WTC11 (cell line): Measurements from ENCODE around the gene SLC9A7. TPM values are rescaled to one million over a fixed set of nuclear protein-coding genes. Genes with fewer than 3 reads are reported as not detected.

Source experiments
- ATAC-seq: fragments of 200-7000 bp; cut with Tn5 transposase; 2 replicates; pipeline ENCODE4 v1.10.0; 2021; ENCODE audit warnings: mild to moderate bottlenecking, moderate library complexity
- CTCF ChIA-PET: fragments of 300-600 bp; sonication (Branson Sonifier 250); formaldehyde crosslinking; loops from one replicate; lab custom pipeline; 2021; ENCODE audit warnings: antibody characterized with exemption; lab: Charles Lee
- POLR2A ChIA-PET: fragments of 350-600 bp; sonication (Branson Sonifier 250); formaldehyde crosslinking; loops from one replicate; lab custom pipeline; 2021; ENCODE audit warnings: antibody characterized with exemption; lab: Charles Lee
- DNase-seq: peaks from one replicate; pipeline ENCODE4 v3.0.0; 2021; ENCODE audit warnings: low spot score
- H3K27ac Mint-ChIP-seq: 2 replicates; pipeline ENCODE4 v1.8.0; 2021; ENCODE audit warnings: mixed read lengths
- H3K27me3 Mint-ChIP-seq: 2 replicates; pipeline ENCODE4 v1.8.0; 2021; ENCODE audit warnings: low read depth, mild to moderate bottlenecking, moderate library complexity, mixed read lengths
- H3K36me3 Mint-ChIP-seq: 2 replicates; pipeline ENCODE4 v1.8.0; 2021; ENCODE audit warnings: mixed read lengths
- H3K4me1 Mint-ChIP-seq: 2 replicates; pipeline ENCODE4 v1.8.0; 2022; ENCODE audit warnings: mixed read lengths
- H3K4me3 Mint-ChIP-seq: 2 replicates; pipeline ENCODE4 v1.8.0; 2021; ENCODE audit warnings: mild to moderate bottlenecking, moderate library complexity, mixed read lengths
- H3K9me3 Mint-ChIP-seq: 2 replicates; pipeline ENCODE4 v1.8.0; 2021; ENCODE audit warnings: mixed read lengths
- CREM ChIP-seq: sonication (generic); formaldehyde crosslinking; IDR thresholded peaks from 2 replicates; pipeline ENCODE4 v1.8.1; 2022; ENCODE audit warnings: mild to moderate bottlenecking, missing genetic modification reagents, moderate library complexity
- FOXP1 ChIP-seq: sonication (generic); formaldehyde crosslinking; IDR thresholded peaks from 2 replicates; pipeline ENCODE4 v1.8.0; 2022; ENCODE audit warnings: missing genetic modification reagents, mild to moderate bottlenecking, moderate library complexity, borderline replicate concordance
- JAZF1 ChIP-seq: fragments of 250-450 bp; sonication (Bioruptor Pico); IDR thresholded peaks from 2 replicates; pipeline ENCODE4 v1.9.0; 2021; ENCODE audit warnings: moderate library complexity, mild to moderate bottlenecking, inconsistent platforms
- JUN ChIP-seq: sonication (generic); formaldehyde crosslinking; IDR thresholded peaks from 2 replicates; pipeline ENCODE4 v1.8.0; 2023; ENCODE audit warnings: mild to moderate bottlenecking, missing genetic modification reagents
- NR1H2 ChIP-seq: sonication (generic); formaldehyde crosslinking; IDR thresholded peaks from 2 replicates; pipeline ENCODE4 v1.9.0; 2021; ENCODE audit warnings: mild to moderate bottlenecking, moderate library complexity, missing genetic modification reagents
- NR2C2 ChIP-seq: sonication (generic); formaldehyde crosslinking; IDR thresholded peaks from 2 replicates; pipeline ENCODE4 v1.8.0; 2022; ENCODE audit warnings: mild to moderate bottlenecking, missing genetic modification reagents
- RELA ChIP-seq: sonication (generic); formaldehyde crosslinking; IDR thresholded peaks from 2 replicates; pipeline ENCODE4 v1.8.1; 2022; ENCODE audit warnings: missing genetic modification reagents, mild to moderate bottlenecking, borderline replicate concordance
- SMAD4 ChIP-seq: sonication (generic); formaldehyde crosslinking; IDR thresholded peaks from 2 replicates; pipeline ENCODE4 v1.8.0; 2022; ENCODE audit warnings: mild to moderate bottlenecking, missing genetic modification reagents
- TCF7 ChIP-seq: sonication (generic); formaldehyde crosslinking; IDR thresholded peaks from 2 replicates; pipeline ENCODE4 v1.8.0; 2022; ENCODE audit warnings: mild to moderate bottlenecking, low read depth, missing genetic modification reagents, moderate library complexity
- ZBTB21 ChIP-seq: sonication (generic); formaldehyde crosslinking; IDR thresholded peaks from 2 replicates; pipeline ENCODE4 v1.8.1; 2023; ENCODE audit warnings: mild to moderate bottlenecking, missing genetic modification reagents, borderline replicate concordance
- ZNF121 ChIP-seq: sonication (generic); formaldehyde crosslinking; IDR thresholded peaks from 2 replicates; pipeline ENCODE4 v1.8.0; 2023; ENCODE audit warnings: missing genetic modification reagents
- ZNF232 ChIP-seq: sonication (generic); formaldehyde crosslinking; IDR thresholded peaks from 2 replicates; pipeline ENCODE4 v1.8.0; 2022; ENCODE audit warnings: mild to moderate bottlenecking, missing genetic modification reagents
- ZNF263 ChIP-seq: sonication (generic); formaldehyde crosslinking; IDR thresholded peaks from 2 replicates; pipeline ENCODE4 v1.8.1; 2022; ENCODE audit warnings: low read depth, mild to moderate bottlenecking, moderate library complexity, missing genetic modification reagents
- ZNF317 ChIP-seq: sonication (generic); formaldehyde crosslinking; IDR thresholded peaks from 2 replicates; pipeline ENCODE4 v1.8.1; 2023; ENCODE audit warnings: low read depth, mild to moderate bottlenecking, moderate library complexity, missing genetic modification reagents, borderline replicate concordance
- ZNF396 ChIP-seq: fragments of 250-450 bp; sonication (Bioruptor Pico); IDR thresholded peaks from 2 replicates; pipeline ENCODE4 v1.8.0; 2021; ENCODE audit warnings: mild to moderate bottlenecking, moderate library complexity, borderline replicate concordance
- ZNF671 ChIP-seq: fragments of 250-450 bp; sonication (Bioruptor Pico); IDR thresholded peaks from 2 replicates; pipeline ENCODE4 v1.8.0; 2021; ENCODE audit warnings: mild to moderate bottlenecking
- total RNA-seq: library from RNA; stranded (reverse); gene quantifications from 3 replicates; pipeline ENCODE4 v1.2.3, GENCODE V29; 2021
- TF ChIP-seq, protein P1 (sequence below): fragments of 250-450 bp; sonication (Bioruptor Pico); IDR thresholded peaks from 2 replicates; pipeline ENCODE4 v1.9.0; 2021; ENCODE audit warnings: mild to moderate bottlenecking, borderline replicate concordance
- TF ChIP-seq, protein P2 (sequence below): sonication (generic); formaldehyde crosslinking; IDR thresholded peaks from 2 replicates; pipeline ENCODE4 v1.8.1; 2023; ENCODE audit warnings: mild to moderate bottlenecking, missing genetic modification reagents
- TF ChIP-seq, protein P3 (sequence below): fragments of 250-450 bp; sonication (Bioruptor Pico); IDR thresholded peaks from 2 replicates; pipeline ENCODE4 v2.1.2; 2022; ENCODE audit warnings: mild to moderate bottlenecking, moderate library complexity
- TF ChIP-seq, protein P4 (sequence below): sonication (generic); formaldehyde crosslinking; conservative IDR thresholded peaks from 2 replicates; pipeline ENCODE4 v1.8.1; 2022; ENCODE audit warnings: mild to moderate bottlenecking, missing genetic modification reagents
- TF ChIP-seq, protein P5 (sequence below): sonication (generic); formaldehyde crosslinking; IDR thresholded peaks from 2 replicates; pipeline ENCODE4 v1.8.0; 2023; ENCODE audit warnings: missing genetic modification reagents
- TF ChIP-seq, protein P6 (sequence below): fragments of 200-600 bp; IDR thresholded peaks from 2 replicates; pipeline ENCODE4 v1.8.0; 2022; ENCODE audit warnings: antibody characterized with exemption

Gene SLC9A7
- total RNA-seq, 1 experiment from 2014 or later: 18.0 TPM

DNA sequence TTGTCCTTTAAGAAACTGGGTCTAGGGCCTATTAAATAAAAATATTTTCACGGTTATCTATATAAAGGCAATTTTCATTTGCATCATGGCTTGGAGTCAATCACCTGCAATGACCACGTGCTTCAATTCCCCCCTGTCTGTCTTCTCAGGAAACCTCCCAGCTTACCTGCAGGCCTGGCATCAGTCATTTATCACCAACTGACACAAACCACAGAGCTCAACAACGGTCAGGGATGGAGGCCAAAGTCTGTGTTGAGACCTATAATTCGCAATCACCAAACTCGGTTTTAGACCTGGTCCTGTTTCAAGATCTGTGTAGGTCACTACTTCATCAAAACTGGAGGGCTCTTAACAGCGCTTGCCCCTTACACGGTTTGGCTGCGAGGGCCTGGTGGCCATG lies 1.9 kb downstream of the SLC9A7 start (continued):
- TF ChIP-seq ZNF317 (CRISPR knock-in tag): no peak

DNA sequence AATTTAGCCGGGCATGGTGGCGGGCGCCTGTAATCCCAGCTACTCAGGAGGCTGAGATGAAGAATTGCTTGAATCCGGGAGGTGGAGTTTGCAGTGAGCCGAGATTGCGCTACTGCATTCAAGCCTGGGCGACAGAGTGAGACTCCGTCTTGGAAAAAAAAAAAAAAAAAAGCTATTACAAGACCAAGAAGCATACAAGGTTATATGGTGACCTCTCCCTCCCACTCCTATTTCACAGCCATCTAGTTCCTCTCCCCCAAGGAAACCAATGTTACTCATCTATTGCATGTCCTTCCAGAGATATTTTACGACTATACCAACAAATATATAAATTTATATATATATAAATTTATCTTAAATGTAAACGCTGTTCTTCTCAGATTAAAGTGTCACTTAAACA lies 3.2 kb downstream of the SLC9A7 start:
- Mint-ChIP-seq H3K4me3 (no peak overlapping the region), H3K9me3 (no peaks in the 10 kb centered on the region), H3K27ac (no peak overlapping the region), H3K27me3 (no peaks in the 10 kb centered on the region)
- ChIA-PET POLR2A (no interaction called here), CTCF (no interaction called here)
- no peak for DNase-seq
- TF ChIP-seq ZBTB21: no peak
- no peak for TF ChIP-seq NR1H2 (CRISPR knock-in tag)
- TF ChIP-seq, protein P1, sequence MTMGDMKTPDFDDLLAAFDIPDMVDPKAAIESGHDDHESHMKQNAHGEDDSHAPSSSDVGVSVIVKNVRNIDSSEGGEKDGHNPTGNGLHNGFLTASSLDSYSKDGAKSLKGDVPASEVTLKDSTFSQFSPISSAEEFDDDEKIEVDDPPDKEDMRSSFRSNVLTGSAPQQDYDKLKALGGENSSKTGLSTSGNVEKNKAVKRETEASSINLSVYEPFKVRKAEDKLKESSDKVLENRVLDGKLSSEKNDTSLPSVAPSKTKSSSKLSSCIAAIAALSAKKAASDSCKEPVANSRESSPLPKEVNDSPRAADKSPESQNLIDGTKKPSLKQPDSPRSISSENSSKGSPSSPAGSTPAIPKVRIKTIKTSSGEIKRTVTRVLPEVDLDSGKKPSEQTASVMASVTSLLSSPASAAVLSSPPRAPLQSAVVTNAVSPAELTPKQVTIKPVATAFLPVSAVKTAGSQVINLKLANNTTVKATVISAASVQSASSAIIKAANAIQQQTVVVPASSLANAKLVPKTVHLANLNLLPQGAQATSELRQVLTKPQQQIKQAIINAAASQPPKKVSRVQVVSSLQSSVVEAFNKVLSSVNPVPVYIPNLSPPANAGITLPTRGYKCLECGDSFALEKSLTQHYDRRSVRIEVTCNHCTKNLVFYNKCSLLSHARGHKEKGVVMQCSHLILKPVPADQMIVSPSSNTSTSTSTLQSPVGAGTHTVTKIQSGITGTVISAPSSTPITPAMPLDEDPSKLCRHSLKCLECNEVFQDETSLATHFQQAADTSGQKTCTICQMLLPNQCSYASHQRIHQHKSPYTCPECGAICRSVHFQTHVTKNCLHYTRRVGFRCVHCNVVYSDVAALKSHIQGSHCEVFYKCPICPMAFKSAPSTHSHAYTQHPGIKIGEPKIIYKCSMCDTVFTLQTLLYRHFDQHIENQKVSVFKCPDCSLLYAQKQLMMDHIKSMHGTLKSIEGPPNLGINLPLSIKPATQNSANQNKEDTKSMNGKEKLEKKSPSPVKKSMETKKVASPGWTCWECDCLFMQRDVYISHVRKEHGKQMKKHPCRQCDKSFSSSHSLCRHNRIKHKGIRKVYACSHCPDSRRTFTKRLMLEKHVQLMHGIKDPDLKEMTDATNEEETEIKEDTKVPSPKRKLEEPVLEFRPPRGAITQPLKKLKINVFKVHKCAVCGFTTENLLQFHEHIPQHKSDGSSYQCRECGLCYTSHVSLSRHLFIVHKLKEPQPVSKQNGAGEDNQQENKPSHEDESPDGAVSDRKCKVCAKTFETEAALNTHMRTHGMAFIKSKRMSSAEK (CRISPR knock-in tag): no peak
- TF ChIP-seq, protein P2, sequence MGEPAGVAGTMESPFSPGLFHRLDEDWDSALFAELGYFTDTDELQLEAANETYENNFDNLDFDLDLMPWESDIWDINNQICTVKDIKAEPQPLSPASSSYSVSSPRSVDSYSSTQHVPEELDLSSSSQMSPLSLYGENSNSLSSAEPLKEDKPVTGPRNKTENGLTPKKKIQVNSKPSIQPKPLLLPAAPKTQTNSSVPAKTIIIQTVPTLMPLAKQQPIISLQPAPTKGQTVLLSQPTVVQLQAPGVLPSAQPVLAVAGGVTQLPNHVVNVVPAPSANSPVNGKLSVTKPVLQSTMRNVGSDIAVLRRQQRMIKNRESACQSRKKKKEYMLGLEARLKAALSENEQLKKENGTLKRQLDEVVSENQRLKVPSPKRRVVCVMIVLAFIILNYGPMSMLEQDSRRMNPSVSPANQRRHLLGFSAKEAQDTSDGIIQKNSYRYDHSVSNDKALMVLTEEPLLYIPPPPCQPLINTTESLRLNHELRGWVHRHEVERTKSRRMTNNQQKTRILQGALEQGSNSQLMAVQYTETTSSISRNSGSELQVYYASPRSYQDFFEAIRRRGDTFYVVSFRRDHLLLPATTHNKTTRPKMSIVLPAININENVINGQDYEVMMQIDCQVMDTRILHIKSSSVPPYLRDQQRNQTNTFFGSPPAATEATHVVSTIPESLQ (CRISPR knock-in tag): no peak
- no peak for TF ChIP-seq RELA (CRISPR knock-in tag)
- no peak for TF ChIP-seq JUN
- TF ChIP-seq, all 79 proteins: peak for 0
- no peaks in the 10 kb centered on the region; the same call in 1 of the 2 replicates for H3K36me3 Mint-ChIP-seq
- H3K4me1 Mint-ChIP-seq: peaks cover 38% of the 10 kb centered on the region
- no peak for ATAC-seq

DNA sequence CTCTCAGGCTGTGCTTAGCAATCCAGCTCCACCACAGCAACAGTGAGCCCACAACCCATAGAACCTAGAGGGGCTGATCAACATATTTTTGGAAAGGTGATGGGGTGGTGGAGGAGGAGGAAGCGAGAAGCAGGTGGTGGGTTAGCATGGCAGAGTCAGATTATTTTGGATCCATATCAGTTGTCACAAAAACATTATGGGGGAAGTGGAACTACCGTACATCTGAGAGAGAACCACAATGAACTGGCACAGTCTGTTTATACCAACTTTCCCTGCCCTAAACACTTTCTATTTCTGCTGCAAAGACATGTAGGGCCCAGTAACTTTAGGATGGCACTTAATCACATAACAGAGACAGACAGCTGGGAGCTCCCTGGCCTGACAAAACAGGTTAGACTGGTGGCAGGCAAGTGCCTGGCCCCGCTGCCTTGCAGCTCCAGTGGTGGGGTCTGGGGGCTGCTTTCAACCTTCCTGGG lies 4.3 kb downstream of the SLC9A7 start:
- Mint-ChIP-seq H3K4me1 (peaks cover 30% of the 10 kb centered on the region), H3K27me3 (no peaks in the 10 kb centered on the region), H3K27ac (peak overlapping the region; percentile 95), H3K9me3 (no peaks in the 10 kb centered on the region), H3K36me3 (no peaks in the 10 kb centered on the region; the same call in 1 of the 2 replicates), H3K4me3 (no peak overlapping the region; the same call in 1 of the 2 replicates)
- ChIA-PET POLR2A (no interaction called here), CTCF (interaction anchor here (0.6 to 1.7 kb wide), 2 partner anchors 29 to 42 kb away, joined by 3 to 5 read pairs; no protein-coding TSS in a partner anchor)
- no peak for ATAC-seq
- DNase-seq: peak; percentile 16
- TF ChIP-seq ZNF396 (CRISPR knock-in tag) (no peak), ZNF671 (CRISPR knock-in tag) (no peak), JAZF1 (no peak), FOXP1 (CRISPR knock-in tag) (no peak), NR2C2 (no peak), TCF7 (CRISPR knock-in tag) (no peak), CREM (CRISPR knock-in tag) (no peak), ZNF263 (CRISPR knock-in tag) (no peak), ZNF232 (no peak), ZNF121 (CRISPR knock-in tag) (no peak), SMAD4 (CRISPR knock-in tag) (no peak)
- TF ChIP-seq, protein P3, sequence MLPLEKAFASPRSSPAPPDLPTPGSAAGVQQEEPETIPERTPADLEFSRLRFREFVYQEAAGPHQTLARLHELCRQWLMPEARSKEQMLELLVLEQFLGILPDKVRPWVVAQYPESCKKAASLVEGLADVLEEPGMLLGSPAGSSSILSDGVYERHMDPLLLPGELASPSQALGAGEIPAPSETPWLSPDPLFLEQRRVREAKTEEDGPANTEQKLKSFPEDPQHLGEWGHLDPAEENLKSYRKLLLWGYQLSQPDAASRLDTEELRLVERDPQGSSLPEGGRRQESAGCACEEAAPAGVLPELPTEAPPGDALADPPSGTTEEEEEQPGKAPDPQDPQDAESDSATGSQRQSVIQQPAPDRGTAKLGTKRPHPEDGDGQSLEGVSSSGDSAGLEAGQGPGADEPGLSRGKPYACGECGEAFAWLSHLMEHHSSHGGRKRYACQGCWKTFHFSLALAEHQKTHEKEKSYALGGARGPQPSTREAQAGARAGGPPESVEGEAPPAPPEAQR (CRISPR knock-in tag): no peak
- TF ChIP-seq, protein P4, sequence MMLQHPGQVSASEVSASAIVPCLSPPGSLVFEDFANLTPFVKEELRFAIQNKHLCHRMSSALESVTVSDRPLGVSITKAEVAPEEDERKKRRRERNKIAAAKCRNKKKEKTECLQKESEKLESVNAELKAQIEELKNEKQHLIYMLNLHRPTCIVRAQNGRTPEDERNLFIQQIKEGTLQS: no peak
- TF ChIP-seq, protein P5, sequence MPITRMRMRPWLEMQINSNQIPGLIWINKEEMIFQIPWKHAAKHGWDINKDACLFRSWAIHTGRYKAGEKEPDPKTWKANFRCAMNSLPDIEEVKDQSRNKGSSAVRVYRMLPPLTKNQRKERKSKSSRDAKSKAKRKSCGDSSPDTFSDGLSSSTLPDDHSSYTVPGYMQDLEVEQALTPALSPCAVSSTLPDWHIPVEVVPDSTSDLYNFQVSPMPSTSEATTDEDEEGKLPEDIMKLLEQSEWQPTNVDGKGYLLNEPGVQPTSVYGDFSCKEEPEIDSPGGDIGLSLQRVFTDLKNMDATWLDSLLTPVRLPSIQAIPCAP: no peak
- TF ChIP-seq, protein P6, sequence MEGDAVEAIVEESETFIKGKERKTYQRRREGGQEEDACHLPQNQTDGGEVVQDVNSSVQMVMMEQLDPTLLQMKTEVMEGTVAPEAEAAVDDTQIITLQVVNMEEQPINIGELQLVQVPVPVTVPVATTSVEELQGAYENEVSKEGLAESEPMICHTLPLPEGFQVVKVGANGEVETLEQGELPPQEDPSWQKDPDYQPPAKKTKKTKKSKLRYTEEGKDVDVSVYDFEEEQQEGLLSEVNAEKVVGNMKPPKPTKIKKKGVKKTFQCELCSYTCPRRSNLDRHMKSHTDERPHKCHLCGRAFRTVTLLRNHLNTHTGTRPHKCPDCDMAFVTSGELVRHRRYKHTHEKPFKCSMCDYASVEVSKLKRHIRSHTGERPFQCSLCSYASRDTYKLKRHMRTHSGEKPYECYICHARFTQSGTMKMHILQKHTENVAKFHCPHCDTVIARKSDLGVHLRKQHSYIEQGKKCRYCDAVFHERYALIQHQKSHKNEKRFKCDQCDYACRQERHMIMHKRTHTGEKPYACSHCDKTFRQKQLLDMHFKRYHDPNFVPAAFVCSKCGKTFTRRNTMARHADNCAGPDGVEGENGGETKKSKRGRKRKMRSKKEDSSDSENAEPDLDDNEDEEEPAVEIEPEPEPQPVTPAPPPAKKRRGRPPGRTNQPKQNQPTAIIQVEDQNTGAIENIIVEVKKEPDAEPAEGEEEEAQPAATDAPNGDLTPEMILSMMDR: no peak
